K562 (cell line): ENCODE results near the gene LILRA2. TPM values are rescaled to one million over a fixed set of nuclear protein-coding genes. Genes with fewer than 3 reads are reported as not detected.

ENCODE experiments used
- CREB3L1 ChIP-seq: fragments of 450-650 bp; IDR thresholded peaks from 2 replicates; pipeline ENCODE4 v1.6.1; 2014; ENCODE audit warnings: low read depth, mild to moderate bottlenecking, moderate library complexity, borderline replicate concordance
- CTBP1 ChIP-seq: fragments of 450-650 bp; IDR thresholded peaks from 2 replicates; pipeline ENCODE4 v1.6.1; 2016; ENCODE audit warnings: borderline replicate concordance
- PHB ChIP-seq: fragments of 250-450 bp; sonication (Bioruptor Pico); IDR thresholded peaks from 2 replicates; pipeline ENCODE4 v1.5.0; 2021
- PRMT5 ChIP-seq: sonication (generic); formaldehyde crosslinking; IDR thresholded peaks from 2 replicates; pipeline ENCODE4 v1.5.0; 2020; ENCODE audit warnings: missing genetic modification reagents
- SAFB2 ChIP-seq: fragments of 200-400 bp; formaldehyde crosslinking; IDR thresholded peaks from 2 replicates; pipeline ENCODE4 v1.6.1; 2018; ENCODE audit warnings: borderline replicate concordance, low read length, low read depth, moderate library complexity; ENCODE audit not compliant: severe bottlenecking
- SNIP1 ChIP-seq: fragments of 450-650 bp; IDR thresholded peaks from 2 replicates; pipeline ENCODE4 v1.7.1; 2017; ENCODE audit warnings: low read depth, mild to moderate bottlenecking
- SRSF1 ChIP-seq: fragments of 200-400 bp; formaldehyde crosslinking; IDR thresholded peaks from 2 replicates; pipeline ENCODE4 v1.6.1; 2017; ENCODE audit warnings: mild to moderate bottlenecking, low read depth, low read length, moderate library complexity
- SRSF7 ChIP-seq: fragments of 200-400 bp; formaldehyde crosslinking; optimal IDR thresholded peaks from 2 replicates; pipeline ENCODE3; 2017; ENCODE audit warnings: mild to moderate bottlenecking, low read depth, low read length
- TAL1 ChIP-seq: fragments of 450-650 bp; IDR thresholded peaks from 2 replicates; pipeline ENCODE4 v1.6.1; 2016; ENCODE audit warnings: mild to moderate bottlenecking
- TEAD2 ChIP-seq: fragments of 450-650 bp; IDR thresholded peaks from 2 replicates; pipeline ENCODE4 v1.6.1; 2016; ENCODE audit warnings: missing genetic modification characterization, control low read depth, missing compliant biosample characterization
- TGIF2 ChIP-seq: sonication (generic); formaldehyde crosslinking; IDR thresholded peaks from 2 replicates; pipeline ENCODE4 v1.8.1; 2022; ENCODE audit warnings: mild to moderate bottlenecking, missing genetic modification reagents, moderate library complexity
- YY1 ChIP-seq, 3 experiments: IDR thresholded peaks; 2 replicates each; pipeline ENCODE4 v1.6.1; 2011; ENCODE audit warnings: low read length in 2 of 3, mild to moderate bottlenecking in 2 of 3, moderate library complexity in 2 of 3, borderline replicate concordance in 1 of 3, control low read depth in 1 of 3, low read depth in 1 of 3; ENCODE audit not compliant: insufficient read depth in 3 of 3, insufficient replicate concordance in 2 of 3, control insufficient read depth in 1 of 3, insufficient read length in 1 of 3; ENCODE audit errors: extremely low read depth in 1 of 3
- ZBTB26 ChIP-seq: fragments of 450-650 bp; formaldehyde crosslinking; IDR thresholded peaks from 2 replicates; pipeline ENCODE4 v1.4.0; 2022; ENCODE audit warnings: missing genetic modification characterization
- ZNF224 ChIP-seq: sonication (generic); formaldehyde crosslinking; IDR thresholded peaks from 2 replicates; pipeline ENCODE4 v1.8.0; 2022; ENCODE audit warnings: mild to moderate bottlenecking, missing genetic modification reagents
- ZNF384 ChIP-seq: IDR thresholded peaks from 2 replicates; pipeline ENCODE4 v1.6.1; 2012; ENCODE audit warnings: low read depth, low read length, improper control_type of control experiment
- ZNF717 ChIP-seq: fragments of 250-450 bp; sonication (Bioruptor Pico); IDR thresholded peaks from 2 replicates; pipeline ENCODE4 v1.5.0; 2021
- ZNF785 ChIP-seq: fragments of 250-450 bp; sonication (Bioruptor Pico); IDR thresholded peaks from 2 replicates; pipeline ENCODE4 v1.4.0; 2020; ENCODE audit warnings: mild to moderate bottlenecking
- polyA plus RNA-seq, 8 experiments: library from polyadenylated mRNA; depleted of rRNA in 4 of 8; stranded (reverse) in 5 of 8; unstranded in 3 of 8; fragments of >200 nt; fragmentation: Nextera tagmentation in 2 of 8; fragmentation: Illumina TruSeq in 1 of 8; extraction: Ambion mirVana in 2 of 8; extraction: Trizol in 1 of 8; gene quantifications; 2 replicates each; pipeline versions ENCODE4 v1.2.1 to v1.2.3, GENCODE V29; 2011 to 2014; ENCODE audit warnings: inconsistent platforms in 1 of 8, missing spikeins in 1 of 8
- total RNA-seq, 7 experiments: library from RNA; depleted of rRNA in 6 of 7; stranded (reverse); fragments of >200 nt in 6 of 7; fragmentation: Illumina TruSeq in 2 of 7; extraction: Trizol in 2 of 7; gene quantifications; 2 replicates each; pipeline versions ENCODE4 v1.2.1 to v1.2.3, GENCODE V29; 2011 to 2021; ENCODE audit warnings: low replicate concordance in 1 of 7
- TF ChIP-seq, protein P1 (sequence below), 3 experiments: fragments of 200-800 bp in 1 of 3; sonication (Bioruptor generic) in 1 of 3; sonication (generic) in 1 of 3; formaldehyde crosslinking in 1 of 3; IDR thresholded peaks; 2 replicates each; pipeline versions ENCODE4 v1.6.1 to v1.8.0; 2016 to 2022; ENCODE audit warnings: mild to moderate bottlenecking in 2 of 3, missing compliant biosample characterization in 2 of 3, missing genetic modification characterization in 2 of 3, missing genetic modification reagents in 1 of 3
- TF ChIP-seq, protein P2 (sequence below): fragments of 150-350 bp; conservative IDR thresholded peaks from 2 replicates; pipeline ENCODE4 v1.6.1; 2014; ENCODE audit warnings: low read length

Gene LILRA2
- total and polyA plus RNA-seq, 9 of the 15 experiments (the other 6 are each of a cell fraction or from before 2014, with no cell fraction given): 0.32 to 2.1 (median 0.96) TPM

DNA sequence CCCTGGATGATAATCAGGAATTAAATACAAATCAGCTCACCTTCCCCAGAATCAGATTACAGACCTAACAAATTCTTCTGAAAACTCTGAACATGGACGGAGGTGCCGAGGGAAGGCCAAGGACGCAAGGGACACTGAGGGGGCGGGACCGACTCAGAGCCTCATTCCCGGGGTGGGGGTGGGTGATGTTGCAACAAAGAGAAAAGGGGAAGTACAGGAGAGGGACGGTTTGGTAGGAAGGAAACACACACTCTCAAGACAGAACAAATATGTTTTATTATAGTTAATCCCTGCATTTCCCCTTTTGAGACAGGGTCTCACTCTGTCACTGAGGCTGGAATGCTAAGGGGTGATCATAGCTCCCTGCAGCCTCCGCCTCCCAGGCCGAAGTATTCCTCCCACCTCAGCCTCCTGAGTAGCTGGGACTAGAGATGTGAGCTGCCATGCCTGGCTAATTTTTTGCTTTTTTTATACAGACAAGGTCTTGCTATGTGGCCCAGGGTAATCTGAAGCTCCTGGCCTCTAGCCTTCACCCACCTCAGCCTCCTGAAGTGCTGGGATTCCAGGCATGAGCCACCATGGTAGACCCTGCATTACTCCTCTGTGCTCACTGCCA is 786 bp upstream of the LILRA2 start (continued):
- TF ChIP-seq, protein P1, sequence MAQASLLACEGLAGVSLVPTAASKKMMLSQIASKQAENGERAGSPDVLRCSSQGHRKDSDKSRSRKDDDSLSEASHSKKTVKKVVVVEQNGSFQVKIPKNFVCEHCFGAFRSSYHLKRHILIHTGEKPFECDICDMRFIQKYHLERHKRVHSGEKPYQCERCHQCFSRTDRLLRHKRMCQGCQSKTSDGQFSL (CRISPR knock-in tag; IDR thresholded peaks at IDR 0.05): no peak
- TF ChIP-seq, protein P1 (tag; IDR thresholded peaks at IDR 0.05): no peak
- TF ChIP-seq SNIP1 (no peak), ZNF224 (CRISPR knock-in tag) (no peak), ZNF384 (no peak), TEAD2 (tag) (peak; percentile 73), CREB3L1 (no peak), ZNF717 (no peak), SAFB2 (no peak), TAL1 (no peak), ZBTB26 (CRISPR knock-in tag) (no peak), SRSF7 (no peak), YY1 (IDR thresholded peaks at IDR 0.05; ENCODE audit: borderline replicate concordance in 1 of 3, control insufficient read depth in 1 of 3, extremely low read depth in 1 of 3, insufficient read depth in 3 of 3, insufficient read length in 1 of 3, insufficient replicate concordance in 2 of 3, low read depth in 1 of 3, low read length in 2 of 3) (no peak), TGIF2 (CRISPR knock-in tag) (no peak), SRSF1 (no peak), PHB (CRISPR knock-in tag) (no peak), CTBP1 (no peak), PRMT5 (CRISPR knock-in tag) (no peak), ZNF785 (CRISPR knock-in tag) (no peak)
- TF ChIP-seq, protein P2, sequence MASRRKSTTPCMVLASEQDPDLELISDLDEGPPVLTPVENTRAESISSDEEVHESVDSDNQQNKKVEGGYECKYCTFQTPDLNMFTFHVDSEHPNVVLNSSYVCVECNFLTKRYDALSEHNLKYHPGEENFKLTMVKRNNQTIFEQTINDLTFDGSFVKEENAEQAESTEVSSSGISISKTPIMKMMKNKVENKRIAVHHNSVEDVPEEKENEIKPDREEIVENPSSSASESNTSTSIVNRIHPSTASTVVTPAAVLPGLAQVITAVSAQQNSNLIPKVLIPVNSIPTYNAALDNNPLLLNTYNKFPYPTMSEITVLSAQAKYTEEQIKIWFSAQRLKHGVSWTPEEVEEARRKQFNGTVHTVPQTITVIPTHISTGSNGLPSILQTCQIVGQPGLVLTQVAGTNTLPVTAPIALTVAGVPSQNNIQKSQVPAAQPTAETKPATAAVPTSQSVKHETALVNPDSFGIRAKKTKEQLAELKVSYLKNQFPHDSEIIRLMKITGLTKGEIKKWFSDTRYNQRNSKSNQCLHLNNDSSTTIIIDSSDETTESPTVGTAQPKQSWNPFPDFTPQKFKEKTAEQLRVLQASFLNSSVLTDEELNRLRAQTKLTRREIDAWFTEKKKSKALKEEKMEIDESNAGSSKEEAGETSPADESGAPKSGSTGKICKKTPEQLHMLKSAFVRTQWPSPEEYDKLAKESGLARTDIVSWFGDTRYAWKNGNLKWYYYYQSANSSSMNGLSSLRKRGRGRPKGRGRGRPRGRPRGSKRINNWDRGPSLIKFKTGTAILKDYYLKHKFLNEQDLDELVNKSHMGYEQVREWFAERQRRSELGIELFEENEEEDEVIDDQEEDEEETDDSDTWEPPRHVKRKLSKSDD: no peak
